WTC11 (cell line): ENCODE measurements around the gene BBS4. TPM values are rescaled to one million over a fixed set of nuclear protein-coding genes. Genes with fewer than 3 reads are reported as not detected.
A peak's percentile ranks its signal among the peaks of the same experiment; 100 is the strongest.

Experiments used
- ATAC-seq: fragments of 200-7000 bp; cut with Tn5 transposase; 2 replicates; pipeline ENCODE4 v1.10.0; 2021; ENCODE audit warnings: mild to moderate bottlenecking, moderate library complexity
- Bru-seq: library from RNA; stranded (reverse); fragments of 400-500 nt; gene quantifications from one replicate; lab custom pipeline; 2021; lab: Mats Ljungman, UMichigan
- CTCF ChIA-PET: fragments of 300-600 bp; sonication (Branson Sonifier 250); formaldehyde crosslinking; loops from one replicate; lab custom pipeline; 2021; ENCODE audit warnings: antibody characterized with exemption; lab: Charles Lee
- POLR2A ChIA-PET: fragments of 350-600 bp; sonication (Branson Sonifier 250); formaldehyde crosslinking; loops from one replicate; lab custom pipeline; 2021; ENCODE audit warnings: antibody characterized with exemption; lab: Charles Lee
- DNase-seq: peaks from one replicate; pipeline ENCODE4 v3.0.0; 2021; ENCODE audit warnings: low spot score
- H3K27ac Mint-ChIP-seq: 2 replicates; pipeline ENCODE4 v1.8.0; 2021; ENCODE audit warnings: mixed read lengths
- H3K27me3 Mint-ChIP-seq: 2 replicates; pipeline ENCODE4 v1.8.0; 2021; ENCODE audit warnings: low read depth, mild to moderate bottlenecking, moderate library complexity, mixed read lengths
- H3K36me3 Mint-ChIP-seq: 2 replicates; pipeline ENCODE4 v1.8.0; 2021; ENCODE audit warnings: mixed read lengths
- H3K4me1 Mint-ChIP-seq: 2 replicates; pipeline ENCODE4 v1.8.0; 2022; ENCODE audit warnings: mixed read lengths
- H3K4me3 Mint-ChIP-seq: 2 replicates; pipeline ENCODE4 v1.8.0; 2021; ENCODE audit warnings: mild to moderate bottlenecking, moderate library complexity, mixed read lengths
- H3K9me3 Mint-ChIP-seq: 2 replicates; pipeline ENCODE4 v1.8.0; 2021; ENCODE audit warnings: mixed read lengths
- ATF2 ChIP-seq: sonication (generic); formaldehyde crosslinking; IDR thresholded peaks from 2 replicates; pipeline ENCODE4 v1.8.1; 2022; ENCODE audit warnings: low read depth, missing genetic modification reagents, borderline replicate concordance
- ETV6 ChIP-seq: sonication (generic); formaldehyde crosslinking; IDR thresholded peaks from 2 replicates; pipeline ENCODE4 v1.8.1; 2022; ENCODE audit warnings: mild to moderate bottlenecking, missing genetic modification reagents
- FOXK1 ChIP-seq: sonication (generic); formaldehyde crosslinking; IDR thresholded peaks from 2 replicates; pipeline ENCODE4 v1.8.0; 2022; ENCODE audit warnings: mild to moderate bottlenecking, moderate library complexity, missing genetic modification reagents
- GABPB1 ChIP-seq: sonication (generic); formaldehyde crosslinking; IDR thresholded peaks from 2 replicates; pipeline ENCODE4 v1.8.1; 2023; ENCODE audit warnings: mild to moderate bottlenecking, missing genetic modification reagents
- NFE2L1 ChIP-seq: sonication (generic); formaldehyde crosslinking; IDR thresholded peaks from 2 replicates; pipeline ENCODE4 v1.8.1; 2023; ENCODE audit warnings: missing genetic modification reagents
- NR2C2 ChIP-seq: sonication (generic); formaldehyde crosslinking; IDR thresholded peaks from 2 replicates; pipeline ENCODE4 v1.8.0; 2022; ENCODE audit warnings: mild to moderate bottlenecking, missing genetic modification reagents
- RELA ChIP-seq: sonication (generic); formaldehyde crosslinking; IDR thresholded peaks from 2 replicates; pipeline ENCODE4 v1.8.1; 2022; ENCODE audit warnings: missing genetic modification reagents, mild to moderate bottlenecking, borderline replicate concordance
- ZNF219 ChIP-seq: sonication (generic); formaldehyde crosslinking; IDR thresholded peaks from 2 replicates; pipeline ENCODE4 v1.8.0; 2023; ENCODE audit warnings: missing genetic modification reagents, mild to moderate bottlenecking, borderline replicate concordance
- ZNF263 ChIP-seq: sonication (generic); formaldehyde crosslinking; IDR thresholded peaks from 2 replicates; pipeline ENCODE4 v1.8.1; 2022; ENCODE audit warnings: low read depth, mild to moderate bottlenecking, moderate library complexity, missing genetic modification reagents
- ZNF423 ChIP-seq: fragments of 250-450 bp; sonication (Bioruptor Pico); IDR thresholded peaks from 2 replicates; pipeline ENCODE4 v2.1.2; 2022; ENCODE audit warnings: mild to moderate bottlenecking, moderate library complexity
- ZNF425 ChIP-seq: fragments of 250-450 bp; sonication (Bioruptor Pico); conservative IDR thresholded peaks from 2 replicates; pipeline ENCODE4 v1.9.0; 2021; ENCODE audit warnings: mild to moderate bottlenecking
- ZNF512 ChIP-seq: sonication (generic); formaldehyde crosslinking; IDR thresholded peaks from 2 replicates; pipeline ENCODE4 v1.8.1; 2022; ENCODE audit warnings: missing genetic modification reagents, borderline replicate concordance
- long read RNA-seq, 3 experiments: library from RNA in 1 of 3; library from capped mRNA in 1 of 3; library from polyadenylated mRNA in 1 of 3; unstranded in 2 of 3; stranded (forward) in 1 of 3; transcript quantifications; one replicate each; pipeline ENCODE4 v2.0.0, GENCODE V29; 2021
- total RNA-seq: library from RNA; stranded (reverse); gene quantifications from 3 replicates; pipeline ENCODE4 v1.2.3, GENCODE V29; 2021
- TF ChIP-seq, protein P1 (sequence below): sonication (generic); formaldehyde crosslinking; IDR thresholded peaks from 2 replicates; pipeline ENCODE4 v1.8.0; 2022; ENCODE audit warnings: mild to moderate bottlenecking, missing genetic modification reagents
- TF ChIP-seq, protein P2 (sequence below): sonication (generic); formaldehyde crosslinking; IDR thresholded peaks from 2 replicates; pipeline ENCODE4 v1.8.1; 2023; ENCODE audit warnings: mild to moderate bottlenecking, missing genetic modification reagents, moderate library complexity
- TF ChIP-seq, protein P3 (sequence below): sonication (generic); formaldehyde crosslinking; conservative IDR thresholded peaks from 2 replicates; pipeline ENCODE4 v1.8.1; 2022; ENCODE audit warnings: mild to moderate bottlenecking, missing genetic modification reagents
- TF ChIP-seq, protein P4 (sequence below): fragments of 250-450 bp; sonication (Bioruptor Pico); IDR thresholded peaks from 2 replicates; pipeline ENCODE4 v1.9.0; 2021; ENCODE audit warnings: mild to moderate bottlenecking, borderline replicate concordance
- TF ChIP-seq, protein P5 (sequence below): fragments of 250-450 bp; sonication (Bioruptor Pico); IDR thresholded peaks from 2 replicates; pipeline ENCODE4 v2.1.2; 2022; ENCODE audit warnings: mild to moderate bottlenecking, moderate library complexity

Gene BBS4, protein sequence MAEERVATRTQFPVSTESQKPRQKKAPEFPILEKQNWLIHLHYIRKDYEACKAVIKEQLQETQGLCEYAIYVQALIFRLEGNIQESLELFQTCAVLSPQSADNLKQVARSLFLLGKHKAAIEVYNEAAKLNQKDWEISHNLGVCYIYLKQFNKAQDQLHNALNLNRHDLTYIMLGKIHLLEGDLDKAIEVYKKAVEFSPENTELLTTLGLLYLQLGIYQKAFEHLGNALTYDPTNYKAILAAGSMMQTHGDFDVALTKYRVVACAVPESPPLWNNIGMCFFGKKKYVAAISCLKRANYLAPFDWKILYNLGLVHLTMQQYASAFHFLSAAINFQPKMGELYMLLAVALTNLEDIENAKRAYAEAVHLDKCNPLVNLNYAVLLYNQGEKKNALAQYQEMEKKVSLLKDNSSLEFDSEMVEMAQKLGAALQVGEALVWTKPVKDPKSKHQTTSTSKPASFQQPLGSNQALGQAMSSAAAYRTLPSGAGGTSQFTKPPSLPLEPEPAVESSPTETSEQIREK
- total RNA-seq (29.3 to 35.6 TPM (median 31.5 TPM) in 3 replicates), Bru-seq, nascent RNA (percentile 78 among the genes with signal in this experiment)
- long read RNA-seq, experiment 1, transcript BBS4-204 (16 exons, 1,864 nt): minor isoform, 9 of 270 reads
- long read RNA-seq, experiment 1, transcript BBS4-201 (16 exons, 2,490 nt): major isoform, 176 of 270 reads
- long read RNA-seq, experiment 1, partial matches to known transcripts: 12 of 270 reads
- long read RNA-seq, experiment 1, other reads (novel, unspliced or antisense): 66 of 270 reads
- long read RNA-seq, experiment 2, transcript BBS4-201 (16 exons, 2,490 nt): major isoform, 7 of 35 reads
- long read RNA-seq, experiment 2, partial matches to known transcripts: 10 of 35 reads
- long read RNA-seq, experiment 2, other reads (novel, unspliced or antisense): 18 of 35 reads
- long read RNA-seq, experiment 3, transcript BBS4-201 (16 exons, 2,490 nt): major isoform, 28 of 52 reads
- long read RNA-seq, experiment 3, partial matches to known transcripts: 0 of 52 reads
- long read RNA-seq, experiment 3, other reads (novel, unspliced or antisense): 20 of 52 reads

- POLR2A ChIA-PET: no interaction called here
- TF ChIP-seq ATF2 (CRISPR knock-in tag) (no peak), ZNF423 (CRISPR knock-in tag) (peak; percentile 96), ZNF425 (CRISPR knock-in tag) (no peak), NR2C2 (CRISPR knock-in tag) (no peak), FOXK1 (CRISPR knock-in tag) (peak; percentile 59), ZNF219 (CRISPR knock-in tag) (no peak), RELA (CRISPR knock-in tag) (no peak), NFE2L1 (CRISPR knock-in tag) (no peak), ETV6 (peak; percentile 97), GABPB1 (0 out of 2 replicates have a peak, but pooled peaks have one; percentile 42), ZNF512 (CRISPR knock-in tag) (no peak), ZNF263 (CRISPR knock-in tag) (peak; percentile 83; the same call in 1 of the 2 replicates)
- TF ChIP-seq, protein P1, sequence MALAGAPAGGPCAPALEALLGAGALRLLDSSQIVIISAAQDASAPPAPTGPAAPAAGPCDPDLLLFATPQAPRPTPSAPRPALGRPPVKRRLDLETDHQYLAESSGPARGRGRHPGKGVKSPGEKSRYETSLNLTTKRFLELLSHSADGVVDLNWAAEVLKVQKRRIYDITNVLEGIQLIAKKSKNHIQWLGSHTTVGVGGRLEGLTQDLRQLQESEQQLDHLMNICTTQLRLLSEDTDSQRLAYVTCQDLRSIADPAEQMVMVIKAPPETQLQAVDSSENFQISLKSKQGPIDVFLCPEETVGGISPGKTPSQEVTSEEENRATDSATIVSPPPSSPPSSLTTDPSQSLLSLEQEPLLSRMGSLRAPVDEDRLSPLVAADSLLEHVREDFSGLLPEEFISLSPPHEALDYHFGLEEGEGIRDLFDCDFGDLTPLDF (CRISPR knock-in tag): no peak
- TF ChIP-seq, protein P2, sequence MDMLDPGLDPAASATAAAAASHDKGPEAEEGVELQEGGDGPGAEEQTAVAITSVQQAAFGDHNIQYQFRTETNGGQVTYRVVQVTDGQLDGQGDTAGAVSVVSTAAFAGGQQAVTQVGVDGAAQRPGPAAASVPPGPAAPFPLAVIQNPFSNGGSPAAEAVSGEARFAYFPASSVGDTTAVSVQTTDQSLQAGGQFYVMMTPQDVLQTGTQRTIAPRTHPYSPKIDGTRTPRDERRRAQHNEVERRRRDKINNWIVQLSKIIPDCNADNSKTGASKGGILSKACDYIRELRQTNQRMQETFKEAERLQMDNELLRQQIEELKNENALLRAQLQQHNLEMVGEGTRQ: 0 out of 2 replicates have a peak, but pooled peaks have one; percentile 29
- TF ChIP-seq, protein P3, sequence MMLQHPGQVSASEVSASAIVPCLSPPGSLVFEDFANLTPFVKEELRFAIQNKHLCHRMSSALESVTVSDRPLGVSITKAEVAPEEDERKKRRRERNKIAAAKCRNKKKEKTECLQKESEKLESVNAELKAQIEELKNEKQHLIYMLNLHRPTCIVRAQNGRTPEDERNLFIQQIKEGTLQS: no peak
- TF ChIP-seq, protein P4, sequence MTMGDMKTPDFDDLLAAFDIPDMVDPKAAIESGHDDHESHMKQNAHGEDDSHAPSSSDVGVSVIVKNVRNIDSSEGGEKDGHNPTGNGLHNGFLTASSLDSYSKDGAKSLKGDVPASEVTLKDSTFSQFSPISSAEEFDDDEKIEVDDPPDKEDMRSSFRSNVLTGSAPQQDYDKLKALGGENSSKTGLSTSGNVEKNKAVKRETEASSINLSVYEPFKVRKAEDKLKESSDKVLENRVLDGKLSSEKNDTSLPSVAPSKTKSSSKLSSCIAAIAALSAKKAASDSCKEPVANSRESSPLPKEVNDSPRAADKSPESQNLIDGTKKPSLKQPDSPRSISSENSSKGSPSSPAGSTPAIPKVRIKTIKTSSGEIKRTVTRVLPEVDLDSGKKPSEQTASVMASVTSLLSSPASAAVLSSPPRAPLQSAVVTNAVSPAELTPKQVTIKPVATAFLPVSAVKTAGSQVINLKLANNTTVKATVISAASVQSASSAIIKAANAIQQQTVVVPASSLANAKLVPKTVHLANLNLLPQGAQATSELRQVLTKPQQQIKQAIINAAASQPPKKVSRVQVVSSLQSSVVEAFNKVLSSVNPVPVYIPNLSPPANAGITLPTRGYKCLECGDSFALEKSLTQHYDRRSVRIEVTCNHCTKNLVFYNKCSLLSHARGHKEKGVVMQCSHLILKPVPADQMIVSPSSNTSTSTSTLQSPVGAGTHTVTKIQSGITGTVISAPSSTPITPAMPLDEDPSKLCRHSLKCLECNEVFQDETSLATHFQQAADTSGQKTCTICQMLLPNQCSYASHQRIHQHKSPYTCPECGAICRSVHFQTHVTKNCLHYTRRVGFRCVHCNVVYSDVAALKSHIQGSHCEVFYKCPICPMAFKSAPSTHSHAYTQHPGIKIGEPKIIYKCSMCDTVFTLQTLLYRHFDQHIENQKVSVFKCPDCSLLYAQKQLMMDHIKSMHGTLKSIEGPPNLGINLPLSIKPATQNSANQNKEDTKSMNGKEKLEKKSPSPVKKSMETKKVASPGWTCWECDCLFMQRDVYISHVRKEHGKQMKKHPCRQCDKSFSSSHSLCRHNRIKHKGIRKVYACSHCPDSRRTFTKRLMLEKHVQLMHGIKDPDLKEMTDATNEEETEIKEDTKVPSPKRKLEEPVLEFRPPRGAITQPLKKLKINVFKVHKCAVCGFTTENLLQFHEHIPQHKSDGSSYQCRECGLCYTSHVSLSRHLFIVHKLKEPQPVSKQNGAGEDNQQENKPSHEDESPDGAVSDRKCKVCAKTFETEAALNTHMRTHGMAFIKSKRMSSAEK (CRISPR knock-in tag): no peak
- TF ChIP-seq, protein P5, sequence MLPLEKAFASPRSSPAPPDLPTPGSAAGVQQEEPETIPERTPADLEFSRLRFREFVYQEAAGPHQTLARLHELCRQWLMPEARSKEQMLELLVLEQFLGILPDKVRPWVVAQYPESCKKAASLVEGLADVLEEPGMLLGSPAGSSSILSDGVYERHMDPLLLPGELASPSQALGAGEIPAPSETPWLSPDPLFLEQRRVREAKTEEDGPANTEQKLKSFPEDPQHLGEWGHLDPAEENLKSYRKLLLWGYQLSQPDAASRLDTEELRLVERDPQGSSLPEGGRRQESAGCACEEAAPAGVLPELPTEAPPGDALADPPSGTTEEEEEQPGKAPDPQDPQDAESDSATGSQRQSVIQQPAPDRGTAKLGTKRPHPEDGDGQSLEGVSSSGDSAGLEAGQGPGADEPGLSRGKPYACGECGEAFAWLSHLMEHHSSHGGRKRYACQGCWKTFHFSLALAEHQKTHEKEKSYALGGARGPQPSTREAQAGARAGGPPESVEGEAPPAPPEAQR (CRISPR knock-in tag): no peak
Observed at GRCh38 chr15:72685925-72686794, at the start of gene BBS4, which contains the start of gene HIGD2B. BBS4 (plus strand) TSS chr15:72686207; CDS start chr15:72686228, 21 bp downstream. HIGD2B (minus strand) TSS chr15:72686182; CDS start chr15:72676374, 9,808 bp downstream.

More at GRCh38 chr15:72685925-72686794, at the start of gene BBS4, which contains the start of gene HIGD2B:
- ATAC-seq (peak; percentile 92), DNase-seq (peak; percentile 89)
- H3K36me3 Mint-ChIP-seq: peaks cover 3% of the 10 kb centered on the region; the same call in 1 of the 2 replicates
- no peaks in the 10 kb centered on the region for H3K27me3 Mint-ChIP-seq
- H3K4me3 Mint-ChIP-seq: peak within 1 kb of the TSS; percentile 88
- H3K9me3 Mint-ChIP-seq: peaks cover 5% of the 10 kb centered on the region
- CTCF ChIA-PET: interaction anchor here (1.4 to 2.9 kb wide), 4 partner anchors 15 to 153 kb away, joined by 3 to 13 read pairs (median 7); no protein-coding TSS in a partner anchor
- H3K27ac Mint-ChIP-seq: peak within 1 kb of the TSS; percentile 93
- peaks cover 14% of the 10 kb centered on the region for H3K4me1 Mint-ChIP-seq
